H1 (cell line): ENCODE data around the gene MATN1.

ENCODE experiments used
- ASH2L ChIP-seq: fragments of 200-600, 300-600 bp; sonication (generic); IDR thresholded peaks from one replicate; pipeline ENCODE4 v1.7.1; 2017; ENCODE audit warnings: low read length
- ATF2 ChIP-seq: IDR thresholded peaks from 2 replicates; pipeline ENCODE4 v1.6.1; 2012; ENCODE audit warnings: low read length, inconsistent platforms
- CBX8 ChIP-seq: fragments of 300-800, 300-1000 bp; sonication (generic); IDR thresholded peaks from 2 replicates; pipeline ENCODE4 v1.7.1; 2016; ENCODE audit warnings: low read depth, low read length, borderline replicate concordance
- CEBPB ChIP-seq: IDR thresholded peaks from 2 replicates; pipeline ENCODE4 v1.6.1; 2012; ENCODE audit warnings: low read depth, low read length
- CTCF ChIP-seq, 3 experiments: IDR thresholded peaks; 1 replicate in 2 of 3; 2 replicates in 1 of 3; pipeline versions ENCODE4 v1.5.1 to v1.6.1; 2011; ENCODE audit warnings: low read length in 3 of 3, mild to moderate bottlenecking in 3 of 3, inconsistent platforms in 2 of 3, low read depth in 1 of 3, moderate library complexity in 1 of 3; ENCODE audit not compliant: insufficient read depth in 1 of 3; ENCODE audit errors: control extremely low read depth in 1 of 3
- EP300 ChIP-seq, 2 experiments: IDR thresholded peaks; 1 replicate in 1 of 2; 2 replicates in 1 of 2; pipeline ENCODE4 v1.6.1; 2011 to 2012; ENCODE audit warnings: low read depth in 2 of 2, low read length in 2 of 2, mild to moderate bottlenecking in 2 of 2, borderline replicate concordance in 1 of 2, inconsistent platforms in 1 of 2, moderate library complexity in 1 of 2
- EZH2 ChIP-seq: fragments of 200-600 bp; sonication (generic); IDR thresholded peaks from 2 replicates; pipeline ENCODE4 v1.7.1; 2012; ENCODE audit warnings: low read depth, mild to moderate bottlenecking, moderate library complexity, low read length, inconsistent platforms; ENCODE audit not compliant: severe bottlenecking
- JUND ChIP-seq: IDR thresholded peaks from 2 replicates; pipeline ENCODE4 v1.6.1; 2011; ENCODE audit warnings: mild to moderate bottlenecking, improper control_type of control experiment, low read length
- POLR2A ChIP-seq, 2 experiments: IDR thresholded peaks; 1 replicate in 1 of 2; 2 replicates in 1 of 2; pipeline ENCODE4 v1.6.1; 2011; ENCODE audit warnings: low read depth in 2 of 2, low read length in 2 of 2, mild to moderate bottlenecking in 2 of 2; ENCODE audit errors: control extremely low read depth in 1 of 2
- POLR2AphosphoS5 ChIP-seq: IDR thresholded peaks from 2 replicates; pipeline ENCODE4 v1.6.1; 2011; ENCODE audit warnings: low read depth, low read length
- SAP30 ChIP-seq: fragments of 300-600 bp; sonication (generic); IDR thresholded peaks from 2 replicates; pipeline ENCODE4 v1.7.1; 2012; ENCODE audit warnings: low read length, moderate library complexity, mild to moderate bottlenecking, inconsistent platforms; ENCODE audit not compliant: insufficient read depth, insufficient replicate concordance
- TCF12 ChIP-seq: IDR thresholded peaks from 2 replicates; pipeline ENCODE4 v1.6.1; 2011; ENCODE audit warnings: low read depth, mild to moderate bottlenecking, low read length
- USF2 ChIP-seq: IDR thresholded peaks from 2 replicates; pipeline ENCODE4 v1.6.1; 2011; ENCODE audit warnings: low read length, improper control_type of control experiment

- no peak for TF ChIP-seq CEBPB
- no peak for TF ChIP-seq ASH2L
- no peak for TF ChIP-seq POLR2AphosphoS5
- TF ChIP-seq CTCF (IDR thresholded peaks at IDR 0.05; ENCODE audit: control extremely low read depth in 1 of 3, insufficient read depth in 1 of 3, low read depth in 1 of 3, low read length in 3 of 3): no peak
- no peak for TF ChIP-seq EZH2
- TF ChIP-seq EP300 (IDR thresholded peaks at IDR 0.05; ENCODE audit: borderline replicate concordance in 1 of 2, low read depth in 2 of 2, low read length in 2 of 2): no peak
- no peak for TF ChIP-seq POLR2A (IDR thresholded peaks at IDR 0.05; ENCODE audit: control extremely low read depth in 1 of 2, low read depth in 2 of 2, low read length in 2 of 2)
- TF ChIP-seq JUND: no peak
- TF ChIP-seq USF2: no peak
- no peak for TF ChIP-seq CBX8
- no peak for TF ChIP-seq SAP30
- no peak for TF ChIP-seq TCF12
- TF ChIP-seq ATF2: no peak
These were observed 13.0 kb downstream of the MATN1 start for GRCh38 chr1:30710407-30710806.
